Vagina (tissue), 2 donors: ENCODE measurements around the gene CDK6. TPM values are rescaled to one million over a fixed set of nuclear protein-coding genes. Genes with fewer than 3 reads are reported as not detected.

ENCODE experiments used
- DNase-seq, 2 donors: peaks; one replicate each; pipeline ENCODE4 v3.0.0-alpha.2; 2017; ENCODE audit errors: extremely low spot score in 2 of 2
- H3K27ac ChIP-seq: fragments of 200-600 bp; sonication (generic); one replicate; pipeline ENCODE4 v1.5.1; 2019
- H3K27me3 ChIP-seq: fragments of 200-600 bp; sonication (generic); one replicate; pipeline ENCODE4 v1.5.1; 2019
- H3K36me3 ChIP-seq, 2 donors: fragments of 200-600 bp; sonication (generic); one replicate each; pipeline ENCODE4 v1.5.1; 2017 to 2019
- H3K4me1 ChIP-seq: fragments of 200-600 bp; sonication (generic); one replicate; pipeline ENCODE4 v1.5.1; 2019
- H3K4me3 ChIP-seq, 2 donors: fragments of 200-600 bp; sonication (generic); 1 replicate in 1 of 2; 2 replicates in 1 of 2; pipeline ENCODE4 v1.5.1; 2016 to 2019
- H3K9me3 ChIP-seq: fragments of 200-600 bp; sonication (generic); one replicate; pipeline ENCODE4 v1.5.1; 2019
- CTCF ChIP-seq, 3 experiments: fragments of 450-650 bp in 2 of 3; fragments of 200-600 bp in 1 of 3; sonication (generic) in 1 of 3; IDR thresholded peaks; one replicate each; pipeline ENCODE4 v1.5.1; 2017 to 2019; ENCODE audit warnings: antibody characterized with exemption in 3 of 3, mild to moderate bottlenecking in 2 of 3, moderate library complexity in 2 of 3
- POLR2A ChIP-seq, 2 donors: fragments of 450-650 bp; IDR thresholded peaks; one replicate each; pipeline ENCODE4 v1.6.1; 2017; ENCODE audit warnings: antibody characterized with exemption in 2 of 2, mild to moderate bottlenecking in 2 of 2, moderate library complexity in 2 of 2
- POLR2AphosphoS5 ChIP-seq, 2 donors: sonication (generic); formaldehyde crosslinking; IDR thresholded peaks; one replicate each; pipeline ENCODE4 v1.9.0; 2017; ENCODE audit warnings: antibody characterized with exemption in 2 of 2, mild to moderate bottlenecking in 2 of 2, low read depth in 1 of 2; ENCODE audit not compliant: insufficient read depth in 1 of 2
- intact Hi-C: fragments of 100-400 bp; cut with DNase I; formaldehyde crosslinking; loops from one replicate; pipeline ENCODE4 v1.15.1; 2023
- total RNA-seq: library from RNA; depleted of rRNA; stranded (reverse); fragments of >200 nt; gene quantifications from one replicate; pipeline ENCODE4 v1.2.3, GENCODE V29; 2016

Gene CDK6
- total RNA-seq, 1 donor from 2014 or later: 20.6 TPM

DNA sequence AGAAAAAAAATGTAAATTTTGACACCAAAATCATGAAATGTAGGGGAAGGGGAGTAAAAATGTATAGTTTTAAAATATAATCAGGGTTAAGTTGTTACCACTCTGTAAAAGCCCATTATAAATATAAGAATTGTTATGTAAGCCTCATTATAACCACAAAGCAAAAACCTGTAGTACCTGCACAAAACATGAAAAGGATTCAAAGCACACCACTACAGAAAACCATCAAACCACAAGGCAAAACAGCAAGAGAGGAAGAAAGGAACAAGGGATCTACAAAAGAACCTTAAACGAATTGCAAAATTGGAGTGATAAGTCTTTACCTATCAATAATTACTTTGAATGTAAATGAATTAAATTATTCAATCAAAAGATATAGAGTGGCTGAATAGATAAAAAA lies 41.0 kb upstream of the CDK6 start:
- H3K4me3 ChIP-seq: no peak overlapping the region
- H3K36me3 ChIP-seq: no peaks in the 10 kb centered on the region
- intact Hi-C loops: no loop called here

DNA sequence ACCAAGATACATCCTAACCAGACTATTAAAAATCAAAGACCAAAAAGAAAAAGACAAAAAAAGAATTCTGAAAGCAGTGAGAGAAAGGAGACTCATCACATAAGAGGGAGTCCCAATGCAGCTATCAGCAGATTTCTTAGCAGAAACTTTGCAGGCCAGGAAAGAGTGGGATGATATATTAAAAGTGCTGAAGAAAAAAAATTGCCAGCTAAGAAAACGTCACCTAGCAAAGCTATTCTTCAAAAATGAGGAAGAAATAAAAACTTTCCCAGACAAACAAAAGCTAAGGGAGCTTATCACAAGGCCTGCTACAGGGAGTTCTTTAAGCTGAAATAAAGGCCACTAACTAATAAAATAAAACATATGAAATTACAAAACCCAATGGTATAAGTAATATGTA lies 40.5 kb upstream of the CDK6 start:
- no peaks in the 10 kb centered on the region for H3K4me1 ChIP-seq
- intact Hi-C loops: no loop called here
- no peaks in the 10 kb centered on the region for H3K27me3 ChIP-seq
- H3K9me3 ChIP-seq: no peaks in the 10 kb centered on the region
- TF ChIP-seq CTCF (IDR thresholded peaks at IDR 0.05): no peak
- no peak for TF ChIP-seq POLR2AphosphoS5 (IDR thresholded peaks at IDR 0.05; ENCODE audit: insufficient read depth in 1 of 2, low read depth in 1 of 2)
- no peak for TF ChIP-seq POLR2A (IDR thresholded peaks at IDR 0.05)
- no peak for DNase-seq
- H3K27ac ChIP-seq: no peak overlapping the region
- no peak overlapping the region for H3K4me3 ChIP-seq
- H3K36me3 ChIP-seq: no peaks in the 10 kb centered on the region

More for the DNA sequence above, 41.0 kb upstream of the CDK6 start:
- no peak for DNase-seq
- Histone ChIP-seq H3K4me1 (no peaks in the 10 kb centered on the region), H3K27me3 (no peaks in the 10 kb centered on the region), H3K9me3 (no peaks in the 10 kb centered on the region), H3K27ac (no peak overlapping the region)
- TF ChIP-seq POLR2A (IDR thresholded peaks at IDR 0.05) (no peak), CTCF (IDR thresholded peaks at IDR 0.05) (no peak), POLR2AphosphoS5 (IDR thresholded peaks at IDR 0.05; ENCODE audit: insufficient read depth in 1 of 2, low read depth in 1 of 2) (no peak)

DNA sequence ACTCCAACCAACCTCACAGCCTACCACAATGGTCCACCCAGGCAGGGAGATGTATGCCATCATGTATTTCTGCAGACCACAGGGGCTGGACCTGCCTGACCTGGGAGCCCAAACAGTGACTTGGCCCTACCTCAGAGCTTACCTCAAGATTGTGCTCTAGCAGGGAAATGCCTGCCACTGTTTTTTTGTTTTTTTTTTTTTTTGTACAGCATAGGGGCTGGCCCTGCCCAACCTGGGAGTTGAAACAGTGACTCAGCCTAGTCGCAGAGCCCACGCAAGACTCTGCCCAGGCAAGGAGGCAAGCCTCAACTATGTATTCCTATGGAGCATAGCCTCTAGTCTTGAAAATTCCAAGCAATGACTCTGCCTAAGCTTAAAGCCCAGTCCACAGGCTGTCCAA lies 39.3 kb upstream of the CDK6 start:
- intact Hi-C loops: no loop called here
- no peak for DNase-seq
- no peak overlapping the region for H3K27ac ChIP-seq
- H3K4me3 ChIP-seq: no peak overlapping the region
- H3K9me3 ChIP-seq: no peaks in the 10 kb centered on the region
- H3K4me1 ChIP-seq: no peaks in the 10 kb centered on the region
- H3K36me3 ChIP-seq: no peaks in the 10 kb centered on the region
- no peak for TF ChIP-seq CTCF (IDR thresholded peaks at IDR 0.05)
- TF ChIP-seq POLR2AphosphoS5 (IDR thresholded peaks at IDR 0.05; ENCODE audit: insufficient read depth in 1 of 2, low read depth in 1 of 2): no peak
- H3K27me3 ChIP-seq: no peaks in the 10 kb centered on the region

GRCh38 chr7:92875173-92875572 lies 38.8 kb upstream of the CDK6 start:
- no peak for DNase-seq
- Histone ChIP-seq H3K27ac (no peak overlapping the region), H3K4me1 (no peaks in the 10 kb centered on the region), H3K9me3 (no peaks in the 10 kb centered on the region), H3K36me3 (no peaks in the 10 kb centered on the region), H3K4me3 (no peak overlapping the region), H3K27me3 (no peaks in the 10 kb centered on the region)
- TF ChIP-seq POLR2AphosphoS5 (IDR thresholded peaks at IDR 0.05; ENCODE audit: insufficient read depth in 1 of 2, low read depth in 1 of 2) (no peak), POLR2A (IDR thresholded peaks at IDR 0.05) (no peak), CTCF (IDR thresholded peaks at IDR 0.05) (no peak)
- intact Hi-C loops: no loop called here

GRCh38 chr7:92874567-92874966 lies 38.2 kb upstream of the CDK6 start:
- Histone ChIP-seq H3K4me1 (no peaks in the 10 kb centered on the region), H3K27ac (no peak overlapping the region), H3K27me3 (no peaks in the 10 kb centered on the region), H3K36me3 (no peaks in the 10 kb centered on the region), H3K4me3 (no peak overlapping the region), H3K9me3 (no peaks in the 10 kb centered on the region)
- intact Hi-C loops: no loop called here
- no peak for DNase-seq
- TF ChIP-seq CTCF (IDR thresholded peaks at IDR 0.05) (no peak), POLR2AphosphoS5 (IDR thresholded peaks at IDR 0.05; ENCODE audit: insufficient read depth in 1 of 2, low read depth in 1 of 2) (no peak), POLR2A (IDR thresholded peaks at IDR 0.05) (no peak)
